ENCODE data around the gene SPATA25. TPM values are rescaled to one million over a fixed set of nuclear protein-coding genes. Genes with fewer than 3 reads are reported as not detected.

SPATA25 gene
- total RNA-seq, 1 experiment from 2014 or later = 1.8 TPM

GRCh38 chr20:45888681-45889080 lies 1.3 kb upstream of the SPATA25 start:
- no peaks in the 10 kb centered on the region for H3K9me3 ChIP-seq (ENCODE audit: control insufficient read depth, insufficient read depth, low read depth, low read length)
- intact Hi-C loops (cut with micrococcal nuclease; ENCODE audit: unreplicated experiment) = no loop called here
- peaks cover 5% of the 10 kb centered on the region; the same call in 1 of the 2 replicates for H3K36me3 ChIP-seq (ENCODE audit: control insufficient read depth, insufficient read depth, low read length)
- POLR2A ChIA-PET = no interaction called here
- no peak for DNase-seq (ENCODE audit: low read depth, low spot score)
- TF ChIP-seq TCF7L2 (IDR thresholded peaks at IDR 0.05; ENCODE audit: low read depth, low read length) (no peak), SIN3A (IDR thresholded peaks at IDR 0.05; ENCODE audit: borderline replicate concordance, insufficient read depth, low read depth, low read length) (no peak), REST (IDR thresholded peaks at IDR 0.05; ENCODE audit: insufficient read depth in 1 of 2, low read depth in 2 of 2, low read length in 1 of 2) (no peak), CTCF (IDR thresholded peaks at IDR 0.05) (no peak), POLR2AphosphoS5 (IDR thresholded peaks at IDR 0.05; ENCODE audit: low read depth, low read length) (no peak)
- no peak overlapping the region for H3K4me3 ChIP-seq (ENCODE audit: low read depth in 2 of 2, low read length in 2 of 2)
- H3K27ac ChIP-seq (ENCODE audit: low read length) = no peak overlapping the region
- no TSS peak for BruUV-seq (replicated peaks)
- in situ Hi-C loops (cut with HindIII; ENCODE audit: low pct_unique_long_range_greater_than_20kb, low sequenced_read_pairs) = no loop called here
- H3K4me1 ChIP-seq (ENCODE audit: control insufficient read depth, insufficient read depth, low read length) = peaks cover 16% of the 10 kb centered on the region
- H3K27me3 ChIP-seq (ENCODE audit: control insufficient read depth, insufficient read depth, low read length) = no peaks in the 10 kb centered on the region
- no peak for ATAC-seq
- CTCF ChIA-PET = interaction anchor here (0.6 kb wide), 1 partner anchor 71 kb away, joined by 3 read pairs; no protein-coding TSS in a partner anchor

- TF ChIP-seq CTCF (IDR thresholded peaks at IDR 0.05) (no peak), POLR2AphosphoS5 (IDR thresholded peaks at IDR 0.05; ENCODE audit: low read depth, low read length) (no peak), SIN3A (IDR thresholded peaks at IDR 0.05; ENCODE audit: borderline replicate concordance, insufficient read depth, low read depth, low read length) (no peak), TCF7L2 (IDR thresholded peaks at IDR 0.05; ENCODE audit: low read depth, low read length) (no peak), REST (IDR thresholded peaks at IDR 0.05; ENCODE audit: insufficient read depth in 1 of 2, low read depth in 2 of 2, low read length in 1 of 2) (no peak)
- H3K27me3 ChIP-seq (ENCODE audit: control insufficient read depth, insufficient read depth, low read length) = no peaks in the 10 kb centered on the region
- ChIA-PET CTCF (no interaction called here), POLR2A (no interaction called here)
- peaks cover 8% of the 10 kb centered on the region for H3K4me1 ChIP-seq (ENCODE audit: control insufficient read depth, insufficient read depth, low read length)
- no peak overlapping the region for H3K27ac ChIP-seq (ENCODE audit: low read length)
- no peak overlapping the region for H3K4me3 ChIP-seq (ENCODE audit: low read depth in 2 of 2, low read length in 2 of 2)
- DNase-seq (ENCODE audit: low read depth, low spot score) (no peak), ATAC-seq (no peak)
- no peaks in the 10 kb centered on the region for H3K9me3 ChIP-seq (ENCODE audit: control insufficient read depth, insufficient read depth, low read depth, low read length)
- intact Hi-C loops (cut with micrococcal nuclease; ENCODE audit: unreplicated experiment) = no loop called here
- H3K36me3 ChIP-seq (ENCODE audit: control insufficient read depth, insufficient read depth, low read length) = peaks cover 2% of the 10 kb centered on the region; the same call in 1 of the 2 replicates
- in situ Hi-C loops (cut with HindIII; ENCODE audit: low pct_unique_long_range_greater_than_20kb, low sequenced_read_pairs) = no loop called here
- BruUV-seq (replicated peaks) = no TSS peak
Measured at GRCh38 chr20:45886590-45887345, 654 bp downstream of the SPATA25 start.
